Subcutaneous abdominal adipose tissue (tissue), 5 donors: ENCODE data around the gene POLR1C.
A peak's percentile ranks its signal among the peaks of the same experiment; 100 is the strongest.

ENCODE experiments used
- H3K27ac ChIP-seq: one replicate; pipeline ENCODE4 v1.7.0; 2013; ENCODE audit warnings: low read depth, mild to moderate bottlenecking, inconsistent platforms, low read length, moderate library complexity
- H3K27me3 ChIP-seq, 5 donors: one replicate each; pipeline ENCODE4 v1.7.0; 2013; ENCODE audit warnings: low read length in 5 of 5, inconsistent platforms in 1 of 5; ENCODE audit not compliant: control insufficient read depth in 5 of 5, insufficient read depth in 4 of 5
- H3K36me3 ChIP-seq, 5 donors: one replicate each; pipeline ENCODE4 v1.7.0; 2013; ENCODE audit warnings: low read length in 5 of 5; ENCODE audit not compliant: control insufficient read depth in 5 of 5, insufficient read depth in 5 of 5
- H3K4me1 ChIP-seq, 5 donors: one replicate each; pipeline ENCODE4 v1.7.0; 2013; ENCODE audit warnings: low read length in 5 of 5, mild to moderate bottlenecking in 3 of 5, moderate library complexity in 1 of 5; ENCODE audit not compliant: control insufficient read depth in 5 of 5, insufficient read depth in 5 of 5
- H3K4me3 ChIP-seq, 5 donors: one replicate each; pipeline ENCODE4 v1.7.0; 2013; ENCODE audit warnings: low read length in 5 of 5, low read depth in 1 of 5
- H3K9ac ChIP-seq, 5 donors: one replicate each; pipeline ENCODE4 v1.7.0; 2013; ENCODE audit warnings: low read length in 5 of 5, mild to moderate bottlenecking in 4 of 5, moderate library complexity in 3 of 5
- H3K9me3 ChIP-seq, 5 donors: one replicate each; pipeline ENCODE4 v1.7.0; 2013; ENCODE audit warnings: low read length in 5 of 5; ENCODE audit not compliant: control insufficient read depth in 5 of 5
- donor health status: healthy.
- donor health status: healthy.
- donor health status: healthy.
- donor health status: healthy.
- donor health status: healthy.

Gene POLR1C

GRCh38 chr6:43476746-43477145, 40.1 kb upstream of the POLR1C start:
- H3K36me3 ChIP-seq = peaks cover 0 to 3% (median 0%) of the 10 kb centered on the region in 5 donors
- no peaks in the 10 kb centered on the region for H3K9me3 ChIP-seq
- H3K27me3 ChIP-seq = no peaks in the 10 kb centered on the region
- H3K4me1 ChIP-seq = peaks cover 5 to 18% (median 15%) of the 10 kb centered on the region in 5 donors
- peak overlapping the region; percentile 47 to 81 (median 64) for H3K4me3 ChIP-seq
- peak overlapping the region in 2 of 5 donors; percentile 19 to 97 for H3K9ac ChIP-seq
- peak overlapping the region; percentile 79 for H3K27ac ChIP-seq

GRCh38 chr6:43477235-43478007, 39.5 kb upstream of the POLR1C start, which contains the start of gene TJAP1:
TJAP1 (plus strand) TSS chr6:43477570; CDS start chr6:43499002, 21,432 bp downstream.
- Histone ChIP-seq H3K4me1 (peaks cover 5 to 18% (median 15%) of the 10 kb centered on the region in 5 donors), H3K9me3 (no peaks in the 10 kb centered on the region), H3K36me3 (peaks cover 0 to 4% (median 0%) of the 10 kb centered on the region in 5 donors), H3K4me3 (peak within 1 kb of the TSS; percentile 64 to 93 (median 77)), H3K27me3 (no peaks in the 10 kb centered on the region), H3K9ac (peak within 1 kb of the TSS; percentile 65 to 97 (median 96)), H3K27ac (peak within 1 kb of the TSS; percentile 79)

- peaks cover 0 to 4% (median 0%) of the 10 kb centered on the region in 5 donors for H3K36me3 ChIP-seq
- no peaks in the 10 kb centered on the region for H3K27me3 ChIP-seq
- H3K4me1 ChIP-seq = peaks cover 5 to 18% (median 15%) of the 10 kb centered on the region in 5 donors
- H3K4me3 ChIP-seq = peak overlapping the region; percentile 64 to 93 (median 77)
- H3K9ac ChIP-seq = peak overlapping the region; percentile 65 to 97 (median 96)
- H3K27ac ChIP-seq = peak overlapping the region; percentile 79
- H3K9me3 ChIP-seq = no peaks in the 10 kb centered on the region
Measured at GRCh38 chr6:43478008-43478372, 38.9 kb upstream of the POLR1C start.

- peaks cover 5 to 25% (median 16%) of the 10 kb centered on the region in 5 donors for H3K4me1 ChIP-seq
- no peak overlapping the region for H3K27ac ChIP-seq
- no peak overlapping the region for H3K4me3 ChIP-seq
- peaks cover 0 to 5% (median 4%) of the 10 kb centered on the region in 5 donors for H3K36me3 ChIP-seq
- H3K9ac ChIP-seq = no peak overlapping the region
- H3K27me3 ChIP-seq = no peaks in the 10 kb centered on the region
- H3K9me3 ChIP-seq = no peaks in the 10 kb centered on the region
Measured at GRCh38 chr6:43481075-43481474, 35.8 kb upstream of the POLR1C start.

- peak overlapping the region in 1 of 5 donors; percentile 4 for H3K9ac ChIP-seq
- H3K4me3 ChIP-seq = no peak overlapping the region
- no peaks in the 10 kb centered on the region for H3K27me3 ChIP-seq
- no peak overlapping the region for H3K27ac ChIP-seq
- peaks cover 5 to 25% (median 16%) of the 10 kb centered on the region in 5 donors for H3K4me1 ChIP-seq
- H3K9me3 ChIP-seq = no peaks in the 10 kb centered on the region
- H3K36me3 ChIP-seq = peaks cover 0 to 7% (median 4%) of the 10 kb centered on the region in 5 donors
Measured at GRCh38 chr6:43481591-43482236, 35.2 kb upstream of the POLR1C start.

- Histone ChIP-seq H3K27me3 (no peaks in the 10 kb centered on the region), H3K4me1 (peaks cover 2 to 24% (median 12%) of the 10 kb centered on the region in 5 donors), H3K27ac (no peak overlapping the region), H3K36me3 (peaks cover 3 to 15% (median 12%) of the 10 kb centered on the region in 5 donors), H3K9me3 (no peaks in the 10 kb centered on the region), H3K9ac (no peak overlapping the region), H3K4me3 (no peak overlapping the region)
Measured at GRCh38 chr6:43488667-43489276, 28.1 kb upstream of the POLR1C start.

GRCh38 chr6:43489277-43490072, 27.4 kb upstream of the POLR1C start:
- H3K4me1 ChIP-seq = peaks cover 2 to 24% (median 12%) of the 10 kb centered on the region in 5 donors
- no peak overlapping the region for H3K4me3 ChIP-seq

GRCh38 chr6:43490523-43490939, 26.4 kb upstream of the POLR1C start:
- no peak overlapping the region for H3K4me3 ChIP-seq
- H3K36me3 ChIP-seq = peaks cover 2 to 15% (median 8%) of the 10 kb centered on the region in 5 donors
- H3K4me1 ChIP-seq = peaks cover 4 to 27% (median 12%) of the 10 kb centered on the region in 5 donors
- peak overlapping the region in 1 of 5 donors; percentile 30 for H3K9ac ChIP-seq
- H3K9me3 ChIP-seq = no peaks in the 10 kb centered on the region
- no peak overlapping the region for H3K27ac ChIP-seq
- H3K27me3 ChIP-seq = no peaks in the 10 kb centered on the region

More at GRCh38 chr6:43489277-43490072, 27.4 kb upstream of the POLR1C start:
- Histone ChIP-seq H3K27me3 (no peaks in the 10 kb centered on the region), H3K27ac (no peak overlapping the region), H3K36me3 (peaks cover 3 to 15% (median 12%) of the 10 kb centered on the region in 5 donors), H3K9ac (no peak overlapping the region), H3K9me3 (no peaks in the 10 kb centered on the region)
